ENCODE results near the gene KDM4B. TPM values are rescaled to one million over a fixed set of nuclear protein-coding genes. Genes with fewer than 3 reads are reported as not detected.

Gene KDM4B
- total RNA-seq, 1 donor from 2014 or later = 21.2 TPM

DNA sequence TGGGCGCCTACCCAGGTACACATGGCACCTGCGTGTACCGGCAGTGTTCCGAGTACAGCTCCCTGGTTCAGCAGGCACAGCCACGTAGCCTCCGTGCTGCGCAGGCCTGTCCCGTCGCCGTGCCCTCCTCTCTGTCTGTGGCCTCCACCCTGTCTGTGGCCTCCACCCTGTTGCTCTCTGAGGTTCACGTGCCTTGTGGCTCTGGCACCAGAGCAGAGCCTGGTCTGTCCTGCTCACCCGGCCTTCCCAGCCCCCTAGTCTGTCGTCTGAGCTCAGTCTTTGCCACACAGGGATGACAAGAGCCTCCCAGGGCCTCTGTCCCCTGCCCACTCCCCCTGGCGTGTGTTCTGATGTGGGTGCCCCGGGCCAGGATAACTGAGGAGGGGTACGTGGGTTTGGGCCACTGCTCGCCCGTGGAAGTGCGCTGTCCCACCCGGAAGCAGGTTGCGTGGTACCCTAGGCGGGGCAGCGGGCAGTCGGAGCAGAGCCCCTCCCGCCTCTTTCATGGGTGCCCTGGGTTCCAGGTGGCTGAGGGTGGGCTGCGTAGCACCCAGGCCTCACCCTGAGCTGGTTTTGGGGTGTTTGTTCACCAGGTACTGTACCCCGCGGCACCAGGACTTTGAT is 71.7 kb downstream of the KDM4B start:
- TF ChIP-seq, protein P1, sequence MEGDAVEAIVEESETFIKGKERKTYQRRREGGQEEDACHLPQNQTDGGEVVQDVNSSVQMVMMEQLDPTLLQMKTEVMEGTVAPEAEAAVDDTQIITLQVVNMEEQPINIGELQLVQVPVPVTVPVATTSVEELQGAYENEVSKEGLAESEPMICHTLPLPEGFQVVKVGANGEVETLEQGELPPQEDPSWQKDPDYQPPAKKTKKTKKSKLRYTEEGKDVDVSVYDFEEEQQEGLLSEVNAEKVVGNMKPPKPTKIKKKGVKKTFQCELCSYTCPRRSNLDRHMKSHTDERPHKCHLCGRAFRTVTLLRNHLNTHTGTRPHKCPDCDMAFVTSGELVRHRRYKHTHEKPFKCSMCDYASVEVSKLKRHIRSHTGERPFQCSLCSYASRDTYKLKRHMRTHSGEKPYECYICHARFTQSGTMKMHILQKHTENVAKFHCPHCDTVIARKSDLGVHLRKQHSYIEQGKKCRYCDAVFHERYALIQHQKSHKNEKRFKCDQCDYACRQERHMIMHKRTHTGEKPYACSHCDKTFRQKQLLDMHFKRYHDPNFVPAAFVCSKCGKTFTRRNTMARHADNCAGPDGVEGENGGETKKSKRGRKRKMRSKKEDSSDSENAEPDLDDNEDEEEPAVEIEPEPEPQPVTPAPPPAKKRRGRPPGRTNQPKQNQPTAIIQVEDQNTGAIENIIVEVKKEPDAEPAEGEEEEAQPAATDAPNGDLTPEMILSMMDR (IDR thresholded peaks at IDR 0.05; ENCODE audit: insufficient read depth, low read length, poor library complexity, severe bottlenecking) = no peak

DNA sequence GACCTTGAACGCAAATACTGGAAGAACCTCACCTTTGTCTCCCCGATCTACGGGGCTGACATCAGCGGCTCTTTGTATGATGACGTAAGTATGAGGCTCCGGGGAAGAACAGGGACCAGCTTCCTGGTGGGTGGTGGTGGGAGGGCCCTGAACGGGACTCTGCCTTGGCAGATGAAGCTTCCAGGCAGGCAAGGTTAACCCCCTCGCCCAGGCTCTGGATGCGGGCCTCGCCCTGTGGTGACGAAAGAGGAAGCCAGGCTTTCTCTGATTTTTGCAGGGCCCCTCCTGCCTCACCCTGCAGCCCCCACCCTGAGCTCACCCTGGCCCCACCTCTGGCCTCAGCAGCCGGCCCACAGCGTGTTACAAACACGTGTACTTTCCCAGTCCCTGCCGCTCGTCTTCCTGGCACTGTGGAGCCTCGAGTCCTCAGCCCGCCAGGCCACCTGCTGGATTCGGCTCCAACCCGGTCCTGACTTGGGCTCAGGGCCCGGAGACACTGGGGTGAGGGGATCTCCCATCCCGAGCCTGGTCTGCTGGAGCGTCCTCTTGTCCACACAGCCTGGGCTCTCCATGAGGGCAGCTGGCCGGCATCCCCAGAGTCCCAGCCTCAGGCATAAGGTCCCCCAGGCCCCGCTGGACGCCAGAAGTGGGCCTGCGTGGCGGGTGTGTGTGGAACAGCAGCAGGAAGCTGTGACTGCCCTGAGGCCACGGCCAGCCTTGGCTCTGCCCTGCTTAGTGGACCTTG is 72.4 kb downstream of the KDM4B start:
- Histone ChIP-seq H3K27me3 (ENCODE audit: control insufficient read depth, insufficient read depth, low read length) (no peaks in the 10 kb centered on the region), H3K36me3 (ENCODE audit: control insufficient read depth, insufficient read depth, low read length) (peaks cover 3% of the 10 kb centered on the region), H3K4me3 (ENCODE audit: low read depth, low read length) (no peak overlapping the region)
- no peak for DNase-seq (ENCODE audit: low read depth)
- TF ChIP-seq, protein P1 (IDR thresholded peaks at IDR 0.05; ENCODE audit: insufficient read depth, low read length, poor library complexity, severe bottlenecking) = no peak

More for the DNA sequence above, 71.7 kb downstream of the KDM4B start:
- H3K36me3 ChIP-seq (ENCODE audit: control insufficient read depth, insufficient read depth, low read length) = peaks cover 3% of the 10 kb centered on the region
- DNase-seq (ENCODE audit: low read depth) = no peak
- H3K4me3 ChIP-seq (ENCODE audit: low read depth, low read length) = no peak overlapping the region
- no peaks in the 10 kb centered on the region for H3K27me3 ChIP-seq (ENCODE audit: control insufficient read depth, insufficient read depth, low read length)

DNA sequence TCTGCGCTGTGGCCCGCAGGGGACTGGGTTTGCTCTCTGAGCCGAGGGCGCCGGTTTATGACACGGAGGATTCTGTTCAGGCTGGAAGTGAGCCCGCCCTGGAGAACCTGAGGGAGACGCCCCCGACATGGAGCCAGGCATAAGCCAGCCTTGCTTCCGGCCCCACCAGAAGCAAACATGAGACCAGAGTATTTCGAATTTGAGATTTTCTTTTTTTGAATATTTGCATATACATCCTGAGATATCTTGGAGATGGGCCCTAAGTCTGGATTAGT is 72.9 kb downstream of the KDM4B start:
- peaks cover 3% of the 10 kb centered on the region for H3K36me3 ChIP-seq (ENCODE audit: control insufficient read depth, insufficient read depth, low read length)
- no peak for DNase-seq (ENCODE audit: low read depth)
- H3K4me3 ChIP-seq (ENCODE audit: low read depth, low read length) = no peak overlapping the region
- H3K27me3 ChIP-seq (ENCODE audit: control insufficient read depth, insufficient read depth, low read length) = no peaks in the 10 kb centered on the region
- TF ChIP-seq, protein P1 (IDR thresholded peaks at IDR 0.05; ENCODE audit: insufficient read depth, low read length, poor library complexity, severe bottlenecking) = no peak

DNA sequence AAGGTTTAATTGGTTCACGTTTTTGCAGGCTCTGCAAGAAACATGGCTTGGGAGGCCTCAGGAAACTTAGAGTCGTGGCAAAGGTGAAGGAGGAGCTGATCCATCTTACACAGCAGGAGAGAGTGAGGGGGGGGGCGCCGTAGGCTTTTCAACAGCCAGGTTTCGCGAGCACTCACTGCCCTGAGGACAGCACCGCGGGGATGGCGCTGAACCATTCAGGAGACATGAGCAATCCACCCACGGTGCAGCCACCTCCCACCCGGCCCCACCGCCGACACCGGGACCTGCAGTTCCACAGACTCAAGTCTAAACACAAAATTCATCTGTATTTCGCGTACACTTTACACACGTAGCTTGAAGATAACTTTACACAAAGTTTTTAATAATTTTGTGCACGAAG is 73.6 kb downstream of the KDM4B start:
- H3K36me3 ChIP-seq (ENCODE audit: control insufficient read depth, insufficient read depth, low read length) = peaks cover 3% of the 10 kb centered on the region
- H3K27me3 ChIP-seq (ENCODE audit: control insufficient read depth, insufficient read depth, low read length) = no peaks in the 10 kb centered on the region
- H3K4me3 ChIP-seq (ENCODE audit: low read depth, low read length) = no peak overlapping the region
- TF ChIP-seq, protein P1 (IDR thresholded peaks at IDR 0.05; ENCODE audit: insufficient read depth, low read length, poor library complexity, severe bottlenecking) = no peak
- DNase-seq (ENCODE audit: low read depth) = no peak

DNA sequence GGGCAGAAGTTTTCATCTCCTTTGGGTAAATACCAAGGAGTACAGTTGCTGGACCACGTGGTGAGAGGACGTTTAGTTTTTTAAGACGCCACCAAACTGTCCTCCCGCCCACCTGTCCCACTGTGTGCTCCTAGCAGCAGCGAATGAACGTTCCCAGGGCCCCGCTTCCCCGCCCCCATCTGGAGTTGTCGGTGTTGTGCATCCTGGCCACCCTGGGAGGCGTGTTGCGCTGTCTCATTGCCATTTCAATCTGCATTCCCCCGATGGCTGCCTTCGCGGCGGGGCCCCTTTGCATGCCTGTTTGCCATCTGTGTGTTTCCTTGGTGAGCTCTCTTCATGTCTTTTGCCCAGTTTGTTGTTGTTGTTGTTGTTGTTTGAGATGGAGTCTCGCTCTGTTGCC is 76.1 kb downstream of the KDM4B start:
- Histone ChIP-seq H3K27me3 (ENCODE audit: control insufficient read depth, insufficient read depth, low read length) (no peaks in the 10 kb centered on the region), H3K36me3 (ENCODE audit: control insufficient read depth, insufficient read depth, low read length) (peaks cover 3% of the 10 kb centered on the region), H3K4me3 (ENCODE audit: low read depth, low read length) (no peak overlapping the region)
- TF ChIP-seq, protein P1 (IDR thresholded peaks at IDR 0.05; ENCODE audit: insufficient read depth, low read length, poor library complexity, severe bottlenecking) = no peak
- no peak for DNase-seq (ENCODE audit: low read depth)

DNA sequence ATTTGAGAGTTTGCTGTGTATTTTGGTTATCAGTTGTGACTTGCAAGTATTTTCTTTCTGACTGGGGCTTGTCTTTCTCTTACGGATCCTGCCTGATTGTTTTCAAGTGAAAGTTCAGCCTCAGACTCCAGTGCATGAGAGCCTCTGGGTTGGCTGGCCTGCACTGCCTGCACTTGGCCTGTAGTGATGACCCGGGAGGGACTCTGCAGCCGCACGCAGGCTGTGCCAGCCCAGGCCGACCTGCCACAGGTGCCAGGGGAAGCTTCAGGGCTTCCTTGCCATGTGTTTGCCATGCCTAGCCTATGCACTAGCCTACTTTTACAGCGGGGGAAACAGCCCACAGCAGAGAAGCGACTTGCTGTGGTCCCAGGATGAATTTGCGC is 77.0 kb downstream of the KDM4B start:
- Histone ChIP-seq H3K4me3 (ENCODE audit: low read depth, low read length) (no peak overlapping the region), H3K36me3 (ENCODE audit: control insufficient read depth, insufficient read depth, low read length) (no peaks in the 10 kb centered on the region), H3K27me3 (ENCODE audit: control insufficient read depth, insufficient read depth, low read length) (no peaks in the 10 kb centered on the region)
- no peak for DNase-seq (ENCODE audit: low read depth)
- TF ChIP-seq, protein P1 (IDR thresholded peaks at IDR 0.05; ENCODE audit: insufficient read depth, low read length, poor library complexity, severe bottlenecking) = no peak

All from kidney epithelial cell (primary cell).